DOHH2 (cell line): ENCODE results near the gene C6orf89.

ENCODE experiments used
- CTCF ChIP-seq: fragments of 200-600 bp; sonication (generic); IDR thresholded peaks from one replicate; pipeline ENCODE4 v1.5.1; 2014; ENCODE audit warnings: antibody characterized with exemption, mild to moderate bottlenecking, low read depth, low read length; ENCODE audit not compliant: poor library complexity, severe bottlenecking
- EZH2phosphoT487 ChIP-seq: fragments of 200-600 bp; sonication (generic); IDR thresholded peaks from 2 replicates; pipeline ENCODE4 v1.6.1; 2017; ENCODE audit warnings: borderline replicate concordance, mild to moderate bottlenecking, antibody characterized with exemption, low read length, moderate library complexity, mixed read lengths

- TF ChIP-seq CTCF: no peak
- no peak for TF ChIP-seq EZH2phosphoT487
Measured at GRCh38 chr6:36976931-36977330, 91.2 kb downstream of the C6orf89 start.
